HG03196 (cell line): Measurements from ENCODE around the gene N4BP3.

ENCODE experiments used
- ATAC-seq: cut with Tn5 transposase; IDR thresholded peaks from one replicate; pipeline ENCODE4 v1.9.1; 2021; ENCODE audit not compliant: unreplicated experiment

Gene N4BP3

DNA sequence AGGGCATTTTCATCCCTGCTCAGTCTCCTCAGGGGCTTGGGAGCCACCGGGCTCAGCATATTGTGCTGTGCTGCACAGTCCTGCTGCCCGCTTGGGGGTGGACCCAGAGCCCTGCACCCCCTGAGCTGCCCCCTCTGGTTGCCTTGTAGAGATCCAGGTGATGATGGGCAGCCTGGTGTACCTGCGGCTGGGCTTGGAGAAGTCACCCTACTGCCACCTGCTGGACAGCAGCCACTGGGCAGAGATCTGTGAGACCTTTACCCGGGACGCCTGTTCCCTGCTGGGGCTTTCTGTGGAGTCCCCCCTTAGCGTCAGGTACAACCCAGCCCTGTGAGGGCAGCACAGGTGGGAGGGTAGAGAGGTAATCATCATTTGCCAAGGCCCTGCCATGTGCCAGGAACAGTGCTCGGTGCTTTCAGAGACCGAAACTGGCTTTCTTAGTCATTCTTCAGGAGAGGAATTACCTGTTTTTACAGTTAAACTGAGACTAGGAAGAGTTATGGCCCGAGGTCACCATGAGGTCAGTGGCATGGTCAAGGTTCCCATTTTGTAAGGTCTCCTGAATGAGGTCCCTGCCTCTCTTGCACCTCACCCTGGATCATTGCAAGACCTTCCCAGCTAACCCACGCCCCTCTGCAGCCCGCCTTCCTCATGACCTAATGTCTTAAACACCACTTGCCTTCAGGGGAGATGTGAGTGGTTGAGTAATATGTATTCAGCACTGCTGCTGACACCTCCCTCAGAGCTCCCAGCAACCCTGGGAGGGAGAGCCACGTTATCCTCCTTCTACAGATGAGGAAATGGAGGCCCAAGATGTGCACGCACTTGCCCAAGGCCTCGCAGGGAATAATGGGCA lies 32.9 kb downstream of the N4BP3 start:
- peak; percentile 62 for ATAC-seq

DNA sequence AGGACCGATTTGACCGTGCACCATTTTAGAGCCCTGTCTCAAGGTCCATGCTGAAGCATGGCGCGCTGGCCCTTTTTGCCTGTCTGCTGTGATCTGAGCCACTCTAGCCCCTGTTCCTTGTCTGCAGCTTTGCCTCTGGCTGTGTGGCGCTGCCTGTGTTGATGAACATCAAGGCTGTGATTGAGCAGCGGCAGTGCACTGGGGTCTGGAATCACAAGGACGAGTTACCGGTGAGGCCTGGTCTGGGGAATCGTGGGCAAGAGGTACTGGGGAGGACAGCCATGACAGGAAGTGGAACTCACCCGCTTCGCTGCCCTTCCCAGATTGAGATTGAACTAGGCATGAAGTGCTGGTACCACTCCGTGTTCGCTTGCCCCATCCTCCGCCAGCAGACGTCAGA lies 34.1 kb downstream of the N4BP3 start:
- no peak for ATAC-seq

DNA sequence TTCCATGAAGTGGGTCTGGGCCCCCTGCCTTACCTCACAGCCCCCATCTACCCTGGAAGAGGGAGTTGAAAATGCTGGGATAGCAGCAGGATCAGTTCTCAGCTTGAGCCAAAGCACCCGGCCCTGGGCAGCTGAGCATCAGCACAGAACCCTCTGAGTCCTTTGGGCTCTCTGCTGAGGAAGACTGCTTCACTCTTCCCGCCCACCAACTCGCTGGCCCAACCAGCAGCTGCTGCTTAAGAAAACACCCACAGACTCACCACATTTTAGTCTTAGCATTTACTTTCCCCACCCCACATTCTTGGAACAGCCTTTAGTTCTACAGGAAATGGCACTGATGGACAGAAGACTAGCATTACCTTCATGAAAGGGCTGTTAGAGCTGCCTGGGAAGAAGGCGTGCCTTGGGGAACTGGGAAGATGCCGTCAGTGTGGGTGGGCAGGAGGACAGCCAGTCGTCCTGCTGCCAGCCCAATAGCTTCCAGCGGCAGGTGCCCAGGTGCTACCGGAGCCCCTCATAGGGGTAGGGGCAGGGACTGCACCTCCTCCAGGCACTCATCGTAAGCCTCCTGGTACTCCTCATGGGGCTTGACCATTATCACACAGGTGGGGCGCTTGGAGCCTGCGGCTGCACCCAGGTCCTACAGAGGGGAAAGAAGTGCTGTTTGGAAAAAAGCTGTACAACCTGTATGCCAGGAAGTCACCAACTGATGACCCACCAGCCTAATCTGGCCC lies 36.0 kb downstream of the N4BP3 start:
- ATAC-seq: no peak

DNA sequence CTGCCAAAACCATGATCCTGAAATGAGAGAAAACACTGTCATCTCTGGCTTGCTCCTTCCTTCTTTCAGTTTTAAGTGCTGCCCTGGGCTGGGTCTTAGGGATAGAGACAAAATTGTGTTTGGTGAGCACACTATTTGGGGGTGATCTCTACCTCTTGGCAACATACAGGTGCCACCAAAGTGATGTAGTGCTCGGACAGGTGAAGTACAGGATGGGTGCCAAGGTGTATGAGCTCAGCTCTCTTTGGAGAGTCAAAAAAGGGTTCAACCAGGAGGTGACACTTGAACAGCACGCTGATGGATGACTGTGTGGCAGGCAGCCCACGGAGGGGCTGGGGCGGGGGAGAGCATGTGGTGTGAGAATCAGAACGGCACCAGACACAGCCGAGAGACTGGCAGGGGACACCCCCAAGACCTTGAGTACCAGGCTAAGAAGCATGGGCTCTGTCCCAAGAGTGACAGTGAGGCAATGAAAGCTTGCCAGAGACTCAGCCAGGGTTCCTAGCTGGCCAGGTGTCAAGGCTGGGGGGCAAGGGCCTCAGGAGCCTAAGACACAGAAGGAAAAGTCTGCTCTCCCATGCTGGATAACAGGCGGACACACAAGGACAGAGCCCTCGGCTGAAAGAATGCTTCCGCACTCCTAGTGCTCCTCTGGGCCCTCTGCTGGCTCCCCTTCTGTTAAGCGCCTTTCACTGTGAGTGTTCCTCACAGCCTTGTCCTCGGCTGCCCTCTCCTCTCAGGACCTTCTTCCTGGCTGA lies 37.8 kb downstream of the N4BP3 start:
- no peak for ATAC-seq

DNA sequence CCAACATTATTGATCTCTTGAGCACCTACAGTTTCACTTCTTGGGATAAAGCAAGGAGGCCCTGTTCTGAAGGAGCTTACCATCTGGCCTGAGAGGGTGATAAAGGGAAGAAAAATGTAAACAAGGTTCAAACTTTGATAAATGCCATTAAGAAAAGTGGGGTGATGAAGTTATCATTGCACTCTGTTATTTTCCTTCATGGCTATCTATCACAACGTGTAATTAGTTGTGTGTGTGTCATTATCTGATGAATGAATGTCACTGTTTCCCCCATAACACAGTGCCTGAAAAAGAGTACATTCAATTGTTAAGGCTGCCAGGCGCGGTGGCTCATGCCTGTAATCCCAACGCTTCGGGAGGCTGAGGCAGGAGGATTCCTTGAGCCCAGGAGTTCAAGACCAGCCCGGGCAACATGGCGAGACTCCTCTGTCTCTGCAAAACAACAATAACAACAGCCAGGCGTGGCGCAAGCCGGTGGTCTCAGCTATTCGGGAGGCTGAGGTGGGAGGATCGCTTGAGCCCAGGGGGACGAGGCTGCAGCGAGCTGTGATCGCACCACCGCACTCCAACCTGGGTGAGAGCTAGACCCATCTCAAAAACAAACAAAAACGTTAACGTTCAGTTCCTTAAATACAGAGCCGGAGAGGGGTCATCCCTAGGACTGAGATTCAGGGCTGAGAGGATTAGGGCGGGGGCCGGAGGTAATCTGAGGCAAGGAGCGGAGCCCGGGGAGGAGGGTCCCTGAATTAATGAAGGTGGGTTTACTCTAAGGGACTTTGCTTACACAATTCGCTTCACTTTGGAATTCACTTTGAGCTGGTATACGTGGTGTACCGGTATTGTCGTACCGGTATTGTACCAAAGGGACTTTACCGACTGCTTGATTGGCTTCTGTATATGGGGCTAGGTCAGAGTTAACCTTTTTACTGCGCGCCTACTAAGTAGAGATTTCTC lies 39.4 kb downstream of the N4BP3 start:
- no peak for ATAC-seq

DNA sequence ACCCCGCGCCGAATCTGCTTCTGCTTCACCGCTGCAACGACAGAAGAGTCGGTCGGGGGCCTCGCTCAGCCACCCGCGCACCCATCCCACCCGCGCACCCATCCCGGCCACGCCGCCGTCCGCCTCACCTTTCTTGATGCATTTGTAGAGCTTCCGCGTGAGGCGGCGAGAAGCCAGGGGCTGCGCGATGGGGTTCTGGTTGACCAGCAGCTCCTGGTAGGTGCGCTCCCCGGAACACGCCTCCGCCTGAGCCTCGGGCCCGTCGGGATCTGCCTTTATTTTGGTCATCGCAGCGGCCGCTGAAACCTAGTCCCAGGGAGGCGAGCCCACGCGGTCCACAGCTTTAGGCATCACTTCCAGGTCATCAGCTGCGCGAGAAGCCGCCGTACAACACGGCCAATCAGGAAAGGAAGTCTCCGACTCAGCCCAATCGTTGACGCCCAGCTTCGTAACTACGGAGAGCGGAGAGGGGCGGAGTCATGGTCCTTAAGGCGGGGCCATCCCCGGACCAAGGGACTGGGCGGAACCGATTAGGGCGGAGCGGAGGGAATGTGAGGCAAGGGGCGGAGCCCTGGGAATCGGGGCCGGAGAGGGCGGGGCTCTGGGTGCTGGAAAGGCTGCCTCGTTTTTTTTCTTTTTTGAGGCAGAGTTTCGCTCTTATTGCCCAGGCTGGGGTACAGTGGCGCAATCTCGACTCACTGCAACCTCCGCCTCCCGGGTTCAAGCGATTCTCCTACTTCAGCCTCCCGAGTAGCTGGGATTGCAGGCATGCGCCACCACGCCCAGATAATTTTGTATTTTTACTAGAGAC lies 40.4 kb downstream of the N4BP3 start, which contains the start of gene NHP2:
NHP2 (minus strand) TSS at position 356 of the 811 bp plus-strand sequence; CDS start at position 288, 68 bp downstream.
- peak; percentile 96 for ATAC-seq

DNA sequence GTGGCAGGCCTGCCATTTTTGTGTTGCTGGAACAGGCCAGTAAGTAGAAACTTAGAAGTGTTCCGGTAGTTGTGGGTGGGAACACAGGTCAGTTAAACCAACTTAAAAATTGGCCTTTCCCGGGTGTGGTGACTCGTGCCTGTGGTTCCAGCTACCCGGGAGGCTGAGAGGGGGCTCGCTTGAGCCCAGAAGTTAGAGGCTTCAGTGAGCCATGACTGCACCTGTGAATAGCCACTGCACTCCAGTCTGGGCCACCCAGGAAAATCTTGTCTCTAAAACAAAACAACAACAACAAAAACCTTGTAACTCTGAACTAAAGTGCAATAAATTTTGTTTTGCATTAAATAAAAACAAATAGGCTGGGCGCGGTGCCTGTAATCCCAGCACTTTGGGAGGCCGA lies 41.7 kb downstream of the N4BP3 start:
- no peak for ATAC-seq

DNA sequence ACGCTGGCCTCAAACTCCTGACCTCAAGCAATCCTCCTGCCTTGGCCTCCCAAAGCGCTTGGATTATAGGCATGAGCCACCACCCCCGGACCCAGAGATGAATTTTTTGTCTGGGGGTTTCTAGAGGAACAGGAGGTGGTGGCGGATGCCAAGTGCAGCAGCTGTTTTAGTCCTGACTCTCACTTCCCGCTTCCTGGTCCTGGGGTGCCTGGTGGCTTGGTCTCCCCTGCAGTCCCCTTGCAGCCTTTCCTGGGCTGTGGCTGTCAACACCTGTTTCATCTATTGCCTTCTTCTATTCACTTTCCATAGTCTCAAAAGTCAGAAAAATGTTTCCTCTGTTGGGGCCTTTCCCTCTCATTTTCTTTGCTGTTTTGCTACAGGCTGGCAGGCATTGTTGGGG lies 46.8 kb downstream of the N4BP3 start:
- ATAC-seq: no peak

DNA sequence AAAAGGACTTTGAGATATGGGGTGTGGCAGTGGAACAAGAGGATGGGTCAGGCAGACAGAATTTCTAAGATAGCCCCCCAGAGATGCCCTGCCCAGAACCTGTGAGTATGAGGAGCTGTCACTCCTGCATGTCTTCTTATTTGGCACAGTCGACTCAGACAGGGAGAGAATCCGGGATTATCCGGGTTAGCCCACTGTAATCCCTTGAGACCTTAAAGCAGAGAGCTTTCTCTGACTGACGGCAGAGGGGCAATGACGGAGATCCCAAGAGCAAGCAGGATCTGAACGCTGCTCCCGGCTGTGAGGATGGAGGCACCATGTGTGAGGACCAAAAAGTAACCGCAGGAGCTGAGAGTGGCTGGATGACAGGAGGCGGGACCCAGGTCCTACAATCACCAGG lies 49.1 kb downstream of the N4BP3 start:
- no peak for ATAC-seq

DNA sequence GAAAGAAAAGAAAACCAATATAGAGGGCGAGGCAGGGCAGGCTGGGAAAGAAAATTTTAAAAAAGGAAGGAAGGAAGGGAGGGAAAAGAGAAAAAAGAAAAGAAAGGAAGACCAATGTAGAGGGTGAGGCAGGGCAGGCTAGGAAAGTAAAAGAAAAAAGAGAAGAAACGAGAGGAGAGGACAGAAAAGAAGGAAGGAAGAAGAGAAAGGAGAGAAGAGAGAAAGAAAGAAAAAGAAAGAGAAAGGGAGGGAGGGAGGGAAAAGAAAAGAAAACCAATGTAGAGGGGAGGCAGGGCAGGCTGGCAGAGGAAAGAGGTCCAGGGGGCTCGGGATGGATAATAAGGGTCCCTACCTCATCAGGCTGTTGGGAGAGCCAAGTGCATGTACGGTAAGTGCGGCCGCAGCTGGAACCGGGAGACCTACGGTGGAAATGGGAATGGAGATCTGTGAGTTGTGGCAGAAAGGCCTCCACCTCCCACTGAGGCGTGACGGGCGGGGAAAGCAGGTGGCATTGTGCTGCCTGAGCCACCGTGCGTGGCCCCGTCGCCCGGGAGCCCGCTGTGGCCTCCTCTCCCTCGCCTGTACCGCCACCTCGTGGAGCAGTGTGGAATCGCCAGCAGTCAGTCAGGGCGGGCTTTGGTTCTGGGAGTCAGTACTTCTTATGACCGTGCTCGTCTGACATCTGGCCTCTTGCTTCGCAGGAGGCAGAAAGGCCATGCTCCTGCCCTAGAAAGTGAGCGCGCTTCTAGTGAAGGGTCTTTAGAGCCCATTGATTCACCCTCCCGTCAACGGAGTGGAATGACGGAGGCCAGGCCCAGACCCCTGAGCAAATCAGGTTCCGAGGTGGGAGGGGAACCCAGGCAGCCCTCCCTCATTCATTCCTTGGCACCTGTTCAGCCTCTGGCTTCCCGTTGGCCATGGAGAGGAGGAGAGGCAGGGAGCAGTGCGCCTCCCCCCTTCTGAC lies 50.7 kb downstream of the N4BP3 start:
- peak; percentile 88 for ATAC-seq

DNA sequence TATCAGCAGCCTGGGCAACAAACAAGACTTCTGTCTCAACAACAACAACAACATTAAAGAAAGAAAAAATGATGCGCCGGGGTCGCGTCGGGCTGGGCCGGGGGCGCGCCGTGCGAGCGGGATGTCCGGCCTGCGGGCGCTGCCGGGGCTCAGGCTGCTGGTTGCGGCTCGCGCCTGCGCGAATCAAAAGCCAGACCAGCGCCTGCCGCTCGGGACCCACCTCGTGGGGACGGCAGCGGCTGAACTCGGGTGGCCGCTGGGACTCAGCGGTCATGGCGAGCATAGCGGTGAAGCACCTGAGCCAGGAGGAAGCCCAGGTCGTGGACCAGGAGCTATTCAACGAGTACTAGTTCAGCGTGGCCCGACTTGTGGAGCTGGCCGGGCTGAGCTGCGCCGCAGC lies 52.2 kb downstream of the N4BP3 start:
- ATAC-seq: no peak

DNA sequence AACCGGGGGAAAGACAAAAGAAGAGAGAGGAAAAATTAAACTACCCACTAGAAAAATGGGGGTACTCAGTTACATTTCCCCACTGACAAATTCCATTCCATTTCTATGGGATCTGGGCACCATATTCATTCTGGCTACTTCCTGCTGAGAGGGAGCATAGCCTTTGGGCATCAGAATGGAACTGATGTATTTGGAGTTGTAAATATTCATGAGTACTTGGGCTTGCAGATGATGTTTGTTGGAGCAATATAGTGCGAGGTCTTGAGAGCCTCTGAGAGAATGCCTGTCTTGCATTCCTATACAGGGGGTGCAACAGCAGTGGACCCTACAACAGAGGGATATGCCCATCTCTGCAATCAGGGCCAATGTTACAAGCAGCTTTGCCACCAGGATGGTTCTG lies 57.1 kb downstream of the N4BP3 start:
- ATAC-seq: no peak

DNA sequence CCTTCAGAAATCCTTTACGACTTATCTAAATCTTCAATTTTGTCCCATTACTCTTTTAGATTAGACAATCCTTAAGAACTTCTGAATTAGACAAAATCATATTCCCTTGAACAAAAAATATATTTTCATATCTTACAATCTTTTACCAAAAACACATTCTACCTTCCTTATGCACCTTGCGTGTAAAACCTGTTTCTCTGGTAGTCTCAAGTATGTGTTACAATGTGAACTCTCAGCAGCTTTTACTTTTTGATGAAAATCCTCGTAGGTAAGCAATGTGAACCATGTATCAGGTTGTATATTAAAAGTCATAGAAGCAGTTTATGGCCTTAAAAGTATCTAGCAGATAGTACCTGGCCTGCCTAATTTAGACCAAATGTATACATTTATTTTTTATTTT lies 61.1 kb downstream of the N4BP3 start:
- ATAC-seq: no peak
